GM12878 (cell line): ENCODE measurements around the gene MATN1. TPM values are rescaled to one million over a fixed set of nuclear protein-coding genes. Genes with fewer than 3 reads are reported as not detected.
A peak's percentile ranks its signal among the peaks of the same experiment; 100 is the strongest.

Experiments used
- BRCA1 ChIP-seq: IDR thresholded peaks from 2 replicates; pipeline ENCODE4 v1.6.1; 2011; ENCODE audit warnings: low read depth, low read length, improper control_type of control experiment
- FOXK2 ChIP-seq: fragments of 450-650 bp; IDR thresholded peaks from 2 replicates; pipeline ENCODE4 v1.6.1; 2017; ENCODE audit warnings: mild to moderate bottlenecking, moderate library complexity
- HDGF ChIP-seq: fragments of 450-650 bp; IDR thresholded peaks from 2 replicates; pipeline ENCODE4 v1.6.1; 2016; ENCODE audit warnings: antibody characterized with exemption
- IKZF2 ChIP-seq, 2 experiments: fragments of 450-650 bp; IDR thresholded peaks; 2 replicates each; pipeline ENCODE4 v1.6.1; 2017; ENCODE audit warnings: mild to moderate bottlenecking in 2 of 2, moderate library complexity in 2 of 2
- MEF2B ChIP-seq: fragments of 450-650 bp; IDR thresholded peaks from 2 replicates; pipeline ENCODE4 v1.6.1; 2018; ENCODE audit warnings: mild to moderate bottlenecking, moderate library complexity; ENCODE audit not compliant: partially characterized antibody, poor library complexity, severe bottlenecking
- MYB ChIP-seq: fragments of 150-350 bp; IDR thresholded peaks from 2 replicates; pipeline ENCODE4 v1.6.1; 2014; ENCODE audit warnings: mild to moderate bottlenecking, low read depth, low read length, borderline replicate concordance
- POLR2AphosphoS2 ChIP-seq: IDR thresholded peaks from 2 replicates; pipeline ENCODE4 v1.6.1; 2011; ENCODE audit warnings: low read depth, mild to moderate bottlenecking, low read length, improper control_type of control experiment, moderate library complexity
- RAD51 ChIP-seq: fragments of 450-650 bp; IDR thresholded peaks from 2 replicates; pipeline ENCODE4 v1.6.1; 2016; ENCODE audit warnings: moderate library complexity, mild to moderate bottlenecking, inconsistent platforms
- TBL1XR1 ChIP-seq: IDR thresholded peaks from 2 replicates; pipeline ENCODE4 v1.6.1; 2012; ENCODE audit warnings: low read depth, low read length, improper control_type of control experiment
- ZBTB33 ChIP-seq: fragments of 450-650 bp; IDR thresholded peaks from 2 replicates; pipeline ENCODE4 v1.6.1; 2017; ENCODE audit warnings: mild to moderate bottlenecking
- polyA plus RNA-seq, 11 experiments: library from polyadenylated mRNA; depleted of rRNA in 4 of 11; unstranded in 6 of 11; stranded (reverse) in 5 of 11; fragments of >200 nt; fragmentation: Nextera tagmentation in 4 of 11; fragmentation: Illumina TruSeq in 1 of 11; extraction: Ambion mirVana in 4 of 11; extraction: Trizol in 1 of 11; gene quantifications; 1 replicate in 1 of 11; 2 replicates in 10 of 11; pipeline versions ENCODE4 v1.2.1 to v1.2.3, GENCODE V29; 2011 to 2016; ENCODE audit warnings: inconsistent platforms in 2 of 11, missing spikeins in 2 of 11, low read depth in 1 of 11
- total RNA-seq, 4 experiments: library from RNA; depleted of rRNA in 3 of 4; stranded (reverse); fragments of >200 nt in 3 of 4; fragmentation: Illumina TruSeq in 1 of 4; extraction: Trizol in 1 of 4; gene quantifications; 2 replicates each; pipeline versions ENCODE4 v1.2.1 to v1.2.3, GENCODE V29; 2013 to 2021

The MATN1 gene
- total and polyA plus RNA-seq, 10 of the 15 experiments (the other 5 are each of a cell fraction or from before 2014, with no cell fraction given) = 0.04 to 0.50 (median 0.10) TPM; not detected in 1

GRCh38 chr1:30745156-30745833 is 21.9 kb upstream of the MATN1 start (continued):
- TF ChIP-seq FOXK2 (no peak), RAD51 (no peak), BRCA1 (no peak), IKZF2 (IDR thresholded peaks at IDR 0.05) (peak; percentile 34 to 42; a peak in 2 of 4 replicates), MEF2B (no peak), ZBTB33 (no peak), POLR2AphosphoS2 (peak; percentile 24; the same call in 1 of the 2 replicates), HDGF (0 out of 2 replicates have a peak, but pooled peaks have one; percentile 25), TBL1XR1 (peak; percentile 5; the same call in 1 of the 2 replicates), MYB (no peak)
- TF ChIP-seq, all 136 proteins: peak for 13
